Stimulated activated CD4-positive, alpha-beta T cell treated with anti-CD3 and anti-CD28 coated beads, Interleukin-12 subunit alpha, Interleukin-12 subunit beta, amount 100 ng/mL, for 24 hours (primary cell): Measurements from ENCODE around the gene OXER1.

Source experiments
- DNase-seq, 2 experiments: peaks; one replicate each; pipeline ENCODE4 v3.0.0-alpha.2; 2020; ENCODE audit warnings: low read depth in 2 of 2

OXER1 gene

GRCh38 chr2:42769583-42770287 is 5.8 kb upstream of the OXER1 start:
- DNase-seq: no peak

GRCh38 chr2:42768706-42769256 is 4.8 kb upstream of the OXER1 start:
- DNase-seq: no peak

- DNase-seq: no peak
These were observed 4.2 kb upstream of the OXER1 start for GRCh38 chr2:42767899-42768705.

GRCh38 chr2:42767080-42767898 is 3.4 kb upstream of the OXER1 start:
- DNase-seq: no peak

GRCh38 chr2:42765686-42766085 is 1.8 kb upstream of the OXER1 start:
- no peak for DNase-seq

- no peak for DNase-seq
These were observed 966 bp upstream of the OXER1 start for GRCh38 chr2:42764901-42765300.

- no peak for DNase-seq
These were observed 821 bp downstream of the OXER1 start for GRCh38 chr2:42762823-42763804.

GRCh38 chr2:42762155-42762554 is 1.8 kb downstream of the OXER1 start:
- DNase-seq: no peak

- DNase-seq: no peak
These were observed 2.4 kb downstream of the OXER1 start for GRCh38 chr2:42761554-42761953.

- DNase-seq: no peak
These were observed 5.2 kb downstream of the OXER1 start for GRCh38 chr2:42758751-42759150.

GRCh38 chr2:42757981-42758740 is 5.8 kb downstream of the OXER1 start:
- no peak for DNase-seq

- no peak for DNase-seq
These were observed 6.9 kb downstream of the OXER1 start for GRCh38 chr2:42756966-42757513.

- no peak for DNase-seq
These were observed 7.7 kb downstream of the OXER1 start for GRCh38 chr2:42756150-42756775.

GRCh38 chr2:42755191-42755880 is 8.6 kb downstream of the OXER1 start:
- DNase-seq: no peak

- no peak for DNase-seq
These were observed 9.2 kb downstream of the OXER1 start for GRCh38 chr2:42754776-42755140.

- DNase-seq: no peak
These were observed 9.7 kb downstream of the OXER1 start for GRCh38 chr2:42754021-42754775.

GRCh38 chr2:42752816-42753813 is 10.8 kb downstream of the OXER1 start:
- no peak for DNase-seq
